Measurements from ENCODE around the gene NDUFA12.

The NDUFA12 gene

DNA sequence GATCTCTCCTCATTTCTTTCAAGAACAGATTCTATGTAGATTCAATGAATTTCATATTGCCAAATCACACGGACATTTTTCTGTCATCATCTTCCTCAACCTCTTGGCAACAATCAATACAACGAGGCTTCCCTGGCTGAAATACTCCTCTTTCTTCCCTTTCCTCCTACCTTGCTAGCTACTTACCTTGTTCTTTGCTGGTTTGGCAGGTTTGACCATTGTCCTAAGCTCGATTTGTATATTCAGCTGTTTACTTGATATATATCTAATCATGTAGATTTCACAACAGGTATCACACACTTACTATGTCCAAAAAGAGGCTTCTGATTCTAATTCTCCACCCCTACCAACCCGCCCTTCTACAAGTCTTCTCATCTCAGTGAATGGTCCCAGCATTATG, 23.6 kb downstream of the NDUFA12 start:
- DNase-seq, result no peak

DNA sequence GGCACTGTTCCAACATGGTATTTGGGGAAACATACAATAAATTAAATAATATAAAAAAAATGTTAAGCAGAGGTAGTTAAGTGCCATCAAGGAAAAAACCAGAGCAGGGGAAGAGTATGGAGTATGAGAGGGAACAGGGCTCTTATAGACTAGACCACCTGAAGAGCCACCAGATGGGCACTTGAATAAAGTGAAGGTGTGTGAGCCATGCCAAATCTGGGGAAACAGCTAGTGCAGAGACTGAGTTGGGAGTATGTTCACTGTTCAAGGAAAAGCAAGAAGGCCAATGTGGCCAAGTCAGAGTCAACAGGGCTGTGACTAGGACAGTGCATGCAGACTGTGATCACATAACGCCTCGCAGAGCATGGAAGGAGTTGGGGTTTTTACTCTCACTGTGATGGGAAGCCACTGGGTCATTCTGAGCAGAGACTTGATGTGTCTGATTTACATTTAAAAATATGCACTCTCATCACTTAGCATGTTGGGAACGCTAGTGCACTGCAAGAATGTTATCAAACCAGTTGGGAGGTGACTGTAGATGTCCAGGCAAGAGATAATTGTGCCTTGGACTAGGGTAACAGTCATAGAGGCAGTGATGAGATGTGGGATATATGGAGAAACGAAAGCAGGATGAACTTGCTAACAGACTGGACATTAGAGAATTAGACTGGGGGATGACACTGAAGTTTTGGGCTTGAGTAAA, 25.6 kb downstream of the NDUFA12 start:
- no peak for DNase-seq

DNA sequence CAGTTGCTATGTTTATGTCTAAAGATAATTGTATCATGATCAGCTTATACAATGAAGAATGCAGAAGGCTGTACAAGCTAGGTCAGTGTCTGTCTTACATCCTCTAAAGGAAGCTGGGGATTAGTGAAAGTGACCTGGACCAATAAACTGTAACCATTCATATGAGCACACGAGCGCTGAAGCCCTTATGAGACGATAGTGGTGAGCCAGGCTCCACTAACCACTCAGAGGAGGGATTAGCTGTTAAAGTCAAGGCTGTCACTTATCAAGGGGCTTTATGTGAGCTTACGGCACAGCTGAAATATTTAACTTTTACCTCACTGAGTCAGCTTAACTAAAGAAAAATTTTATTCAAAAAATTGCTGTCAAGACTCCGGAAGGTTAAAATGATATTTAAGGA, 30.3 kb downstream of the NDUFA12 start:
- DNase-seq, result no peak

DNA sequence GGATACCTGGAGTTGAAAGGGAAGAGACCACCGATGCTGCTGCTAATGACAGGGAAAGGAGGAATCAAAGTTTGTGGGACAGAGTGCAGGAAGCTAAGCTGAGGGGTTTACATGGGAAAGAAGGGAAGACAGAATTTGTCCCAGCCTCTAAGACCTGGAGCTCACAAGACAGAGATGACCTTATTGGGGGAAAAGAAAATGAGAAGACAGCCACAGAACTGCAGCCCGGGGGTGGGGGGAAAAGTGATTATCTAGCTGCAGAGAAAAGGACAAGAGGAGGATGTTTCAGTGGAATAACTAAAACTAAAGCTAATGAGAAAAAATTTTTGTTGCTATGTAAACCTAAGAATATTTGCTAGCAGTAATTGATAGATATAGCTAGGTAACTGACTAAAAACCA, 30.7 kb downstream of the NDUFA12 start:
- no peak for DNase-seq

DNA sequence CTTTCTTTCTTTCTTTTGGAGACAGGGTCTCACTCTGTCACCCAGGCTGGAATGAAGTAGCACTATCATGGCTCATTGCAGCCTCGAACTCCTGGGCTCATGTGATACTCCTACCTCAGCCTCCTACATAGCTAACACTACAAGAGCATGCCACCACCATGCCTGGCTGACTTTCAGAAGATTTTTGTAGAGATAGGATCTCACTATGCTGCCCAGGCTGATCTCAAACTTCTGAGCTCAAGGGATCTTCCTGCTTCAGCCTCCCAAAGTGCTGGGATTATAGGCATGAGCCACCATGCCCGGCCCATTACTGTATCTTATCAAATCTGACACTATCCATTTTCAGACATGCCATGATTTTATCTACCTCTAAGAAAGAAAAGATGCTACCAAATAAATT, 31.6 kb downstream of the NDUFA12 start:
- DNase-seq, result no peak

DNA sequence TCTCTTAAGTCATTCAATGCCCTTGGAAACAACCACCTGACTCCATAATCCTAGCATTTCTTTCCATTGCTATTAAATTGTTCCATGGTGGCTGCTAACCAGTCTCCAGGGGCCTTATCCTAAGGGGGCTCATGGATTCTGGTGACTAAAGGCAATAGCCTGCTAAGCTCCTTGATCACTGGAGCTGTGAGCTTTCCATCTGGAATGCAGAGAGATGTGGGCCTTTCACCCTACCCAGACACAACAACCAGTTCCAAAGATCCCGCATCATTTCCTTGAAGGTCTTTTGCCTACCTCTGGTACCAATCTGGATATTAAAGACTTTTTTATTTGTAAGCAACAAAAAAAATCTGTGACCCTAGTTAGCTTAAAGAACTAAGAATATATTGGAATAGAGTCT, 32.9 kb downstream of the NDUFA12 start:
- DNase-seq, result no peak

DNA sequence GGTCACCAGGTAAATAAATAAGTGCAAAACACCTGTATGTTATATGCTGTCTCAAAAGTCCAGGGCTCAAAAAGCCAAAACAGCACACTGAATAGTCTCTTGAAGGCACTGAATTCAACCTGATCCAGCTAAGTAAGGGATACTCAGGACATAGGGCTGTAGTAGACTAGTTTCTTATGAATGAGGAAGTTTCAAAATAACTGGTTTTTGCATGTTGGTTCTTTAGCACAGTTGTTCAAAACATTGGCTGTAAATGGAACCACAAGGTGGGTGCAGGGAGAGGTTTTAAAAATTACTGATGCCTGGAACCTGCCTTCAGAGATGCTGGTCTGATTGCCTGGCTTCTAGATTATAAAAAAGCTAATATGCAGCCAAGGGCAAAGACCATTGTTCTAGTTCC, 34.1 kb downstream of the NDUFA12 start:
- no peak for DNase-seq

DNA sequence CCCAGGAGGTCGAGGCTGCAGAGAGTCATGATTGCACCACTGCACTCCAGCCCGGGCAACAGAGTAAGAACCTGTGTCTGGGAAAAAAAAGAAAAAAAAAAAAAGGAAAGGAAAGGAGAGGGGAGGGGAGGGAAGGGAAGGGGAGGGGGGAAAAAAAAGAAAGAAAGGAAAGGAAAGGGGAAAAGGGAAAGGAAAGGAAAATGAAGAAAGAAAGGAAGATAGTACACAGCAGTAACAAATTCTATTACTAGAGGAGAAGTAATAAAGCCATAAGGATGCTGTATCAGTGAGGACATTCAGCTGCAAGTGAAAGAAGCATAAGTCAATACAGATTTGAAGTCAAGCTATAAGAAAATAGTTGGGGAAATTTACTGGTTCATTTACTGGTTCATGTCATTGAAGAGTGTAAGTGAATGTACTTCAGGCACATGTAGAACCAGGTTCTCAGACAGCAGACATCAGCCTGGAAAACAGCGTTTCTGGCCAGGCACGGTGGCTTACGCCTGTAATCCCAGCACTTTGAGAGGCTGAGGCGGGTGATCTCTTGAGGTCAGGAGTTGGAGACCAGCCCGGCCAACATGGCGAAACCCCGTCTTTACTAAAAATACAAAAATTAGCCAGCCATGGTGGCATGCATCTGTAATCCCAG, 37.4 kb downstream of the NDUFA12 start:
- DNase-seq, result no peak

DNA sequence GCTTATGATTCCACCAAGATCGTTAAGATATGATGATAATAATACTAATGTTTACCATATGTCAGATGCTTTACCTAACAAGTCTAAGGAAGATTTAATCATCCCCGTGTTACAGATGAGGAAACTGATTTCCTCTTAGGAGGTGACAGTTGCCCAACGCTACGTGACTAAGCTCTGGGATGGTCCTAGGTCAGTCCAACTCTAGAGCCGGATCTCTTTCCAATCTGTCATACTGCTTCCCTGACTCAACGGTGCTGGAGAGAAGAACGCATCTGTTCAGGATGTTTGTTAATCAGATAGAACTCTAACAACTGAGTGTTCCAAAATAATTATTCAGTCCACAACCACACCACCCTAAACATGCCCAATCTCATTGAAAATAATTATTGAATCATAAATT, 39.8 kb downstream of the NDUFA12 start:
- no peak for DNase-seq

DNA sequence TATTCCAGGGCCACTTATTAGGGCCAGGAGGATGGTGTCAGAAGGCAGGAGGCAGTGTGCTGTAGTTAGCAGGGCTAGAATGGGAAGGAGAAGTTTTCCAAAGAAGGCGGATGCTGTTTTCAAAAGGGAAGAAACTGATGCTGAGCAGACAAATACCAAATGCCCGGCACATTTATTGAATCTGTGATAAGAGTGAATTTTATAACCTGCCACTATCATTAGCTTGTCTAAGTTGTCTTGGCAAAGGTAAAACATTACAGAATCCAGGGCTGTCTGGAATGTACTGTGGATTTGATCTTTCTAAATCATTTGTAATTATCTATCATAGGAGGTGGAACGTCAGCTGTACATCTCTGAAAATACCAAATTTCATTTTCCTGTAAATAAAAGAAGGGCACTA, 40.8 kb downstream of the NDUFA12 start:
- no peak for DNase-seq

DNA sequence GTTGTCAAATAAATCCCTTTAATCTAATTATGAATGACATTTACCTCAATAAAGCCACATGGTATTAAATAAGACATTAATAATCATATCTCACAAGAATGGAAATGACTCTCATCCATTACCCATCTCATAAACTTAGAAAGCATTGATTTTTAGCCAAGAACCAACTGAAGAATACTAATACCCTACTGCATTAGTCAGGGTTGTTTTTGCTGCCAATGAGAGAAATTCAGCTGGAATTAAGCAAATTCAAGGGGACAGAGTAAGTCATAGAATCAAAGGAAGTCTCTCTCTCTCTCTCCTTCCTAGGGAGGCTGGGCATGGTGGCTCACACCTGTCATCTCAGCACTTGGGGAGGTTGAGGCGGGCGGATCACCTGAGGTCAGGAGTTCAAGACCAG, 41.6 kb downstream of the NDUFA12 start:
- no peak for DNase-seq

DNA sequence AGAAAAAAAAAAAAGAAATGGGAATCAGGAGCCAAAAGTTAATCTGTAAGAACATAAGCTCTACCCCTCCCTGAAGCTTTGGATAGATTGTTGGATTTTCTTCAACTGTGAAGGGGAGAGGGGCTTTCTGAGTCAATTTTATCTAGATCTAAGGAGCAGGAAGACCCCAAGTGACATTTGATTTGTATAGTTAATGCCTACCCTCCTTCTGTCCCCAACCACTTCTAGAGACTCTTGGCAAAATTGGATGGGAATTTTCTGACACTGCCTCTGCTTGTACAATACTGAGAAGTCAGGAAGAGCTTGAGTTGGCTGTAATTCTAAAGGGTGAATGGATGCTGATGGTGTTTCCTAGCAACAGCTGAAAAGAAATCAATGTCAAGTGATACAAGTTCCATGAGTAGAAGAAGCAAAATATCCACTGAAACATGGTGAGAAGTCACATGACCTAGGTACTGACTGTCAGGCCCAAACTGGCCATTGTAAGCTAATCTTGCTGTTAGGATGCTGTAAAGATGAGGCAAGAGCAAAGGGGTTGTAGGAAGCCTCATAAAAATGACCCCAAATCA, 42.2 kb downstream of the NDUFA12 start:
- no peak for DNase-seq

DNA sequence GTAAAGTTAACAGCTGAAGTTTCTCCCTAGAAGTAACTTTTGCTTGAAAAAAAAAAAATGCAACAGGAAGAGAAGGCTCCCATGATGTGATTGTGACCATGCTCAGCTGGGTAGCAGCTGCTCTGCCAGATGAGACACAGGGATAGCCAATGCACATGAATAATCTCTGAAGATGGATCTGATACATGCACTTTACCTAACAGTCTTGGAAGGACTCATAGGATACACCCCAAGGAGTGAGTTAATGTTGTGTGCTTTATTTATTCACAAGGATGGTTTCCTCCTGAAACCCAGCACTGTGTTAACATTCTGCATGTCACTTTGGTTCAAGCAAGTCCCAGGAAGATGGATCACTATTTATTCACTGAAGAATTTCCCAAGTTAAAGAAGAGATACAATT, 46.5 kb downstream of the NDUFA12 start:
- DNase-seq, result no peak

DNA sequence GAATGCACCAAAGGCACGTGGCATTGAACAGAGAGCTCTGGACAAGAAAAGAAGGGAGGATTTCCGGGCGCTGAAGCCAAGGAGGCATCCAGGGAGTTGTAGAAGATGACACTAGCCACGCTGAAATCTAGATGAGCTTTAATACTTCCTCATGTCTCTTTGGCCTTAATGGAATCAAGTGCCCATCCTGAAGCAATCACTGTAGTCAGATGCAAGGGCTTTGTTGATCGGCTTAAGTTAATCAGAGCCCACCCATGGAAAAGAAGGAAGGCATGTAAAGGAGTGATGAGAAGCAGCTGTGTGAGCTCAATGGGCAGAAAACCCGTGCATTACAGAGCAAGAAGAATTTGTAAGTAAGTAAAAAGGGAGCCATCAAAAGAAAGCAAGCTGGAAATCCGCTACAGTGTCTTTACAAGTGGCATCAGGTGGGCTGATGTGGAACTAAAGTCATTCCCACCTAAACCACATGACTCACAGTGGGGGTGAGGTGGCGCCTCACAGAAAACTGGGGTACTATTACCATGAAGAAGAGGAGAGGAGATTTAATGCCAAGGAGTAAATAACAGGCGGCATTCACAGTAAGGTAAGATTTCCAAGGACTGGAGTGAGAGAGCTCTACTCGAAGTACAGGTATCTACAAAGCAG, 48.4 kb downstream of the NDUFA12 start:
- DNase-seq, result no peak

DNA sequence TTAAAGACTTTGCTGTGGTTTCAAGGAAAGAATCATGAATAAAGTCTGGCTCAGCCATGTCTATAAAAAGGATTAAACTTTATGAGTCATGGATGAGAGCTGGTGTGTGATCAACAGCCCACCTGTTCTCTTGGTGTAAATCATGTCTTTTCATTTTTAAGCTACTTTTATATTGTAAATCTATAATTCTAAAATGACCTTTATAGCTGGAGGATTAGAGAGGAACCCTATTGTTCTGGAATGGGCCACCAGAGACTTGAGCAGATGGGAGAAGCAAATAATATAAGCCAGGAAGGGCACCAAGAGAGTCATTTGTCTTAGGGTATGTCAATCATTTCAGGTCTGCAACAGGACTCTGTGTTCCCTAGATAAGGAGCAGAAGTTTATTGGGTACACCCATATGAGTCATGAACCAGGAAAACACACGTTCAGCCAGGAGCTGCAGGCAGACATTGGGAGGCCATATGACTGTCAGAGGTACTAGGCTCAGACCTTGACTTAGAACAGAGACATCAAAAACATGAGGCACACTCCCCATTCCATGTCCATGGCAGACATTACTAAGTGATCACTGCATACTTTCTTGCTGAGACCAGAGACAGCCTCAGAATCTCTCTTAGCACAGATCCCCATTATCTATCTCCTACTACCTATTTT, 49.3 kb downstream of the NDUFA12 start:
- DNase-seq, result no peak

DNA sequence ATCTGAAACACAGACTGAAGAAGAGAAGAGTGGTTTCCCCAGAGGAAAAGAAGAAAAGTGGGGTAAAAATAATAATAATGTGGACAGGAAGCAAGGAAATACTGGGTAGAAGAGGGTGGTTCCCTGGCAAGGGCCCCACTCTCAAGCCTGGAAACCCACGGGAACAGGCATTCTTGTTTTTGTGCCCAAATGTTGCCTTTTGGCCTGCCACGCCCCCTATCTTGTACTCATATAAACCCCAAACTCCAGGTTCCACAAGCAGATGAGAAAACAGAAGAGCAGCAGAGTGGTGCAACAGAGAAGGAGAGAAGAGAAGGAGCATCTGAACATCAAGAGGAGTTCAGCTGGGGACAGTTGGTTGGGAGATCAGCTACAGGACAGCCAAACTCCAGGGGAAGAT, 51.2 kb downstream of the NDUFA12 start:
- DNase-seq, result no peak

DNA sequence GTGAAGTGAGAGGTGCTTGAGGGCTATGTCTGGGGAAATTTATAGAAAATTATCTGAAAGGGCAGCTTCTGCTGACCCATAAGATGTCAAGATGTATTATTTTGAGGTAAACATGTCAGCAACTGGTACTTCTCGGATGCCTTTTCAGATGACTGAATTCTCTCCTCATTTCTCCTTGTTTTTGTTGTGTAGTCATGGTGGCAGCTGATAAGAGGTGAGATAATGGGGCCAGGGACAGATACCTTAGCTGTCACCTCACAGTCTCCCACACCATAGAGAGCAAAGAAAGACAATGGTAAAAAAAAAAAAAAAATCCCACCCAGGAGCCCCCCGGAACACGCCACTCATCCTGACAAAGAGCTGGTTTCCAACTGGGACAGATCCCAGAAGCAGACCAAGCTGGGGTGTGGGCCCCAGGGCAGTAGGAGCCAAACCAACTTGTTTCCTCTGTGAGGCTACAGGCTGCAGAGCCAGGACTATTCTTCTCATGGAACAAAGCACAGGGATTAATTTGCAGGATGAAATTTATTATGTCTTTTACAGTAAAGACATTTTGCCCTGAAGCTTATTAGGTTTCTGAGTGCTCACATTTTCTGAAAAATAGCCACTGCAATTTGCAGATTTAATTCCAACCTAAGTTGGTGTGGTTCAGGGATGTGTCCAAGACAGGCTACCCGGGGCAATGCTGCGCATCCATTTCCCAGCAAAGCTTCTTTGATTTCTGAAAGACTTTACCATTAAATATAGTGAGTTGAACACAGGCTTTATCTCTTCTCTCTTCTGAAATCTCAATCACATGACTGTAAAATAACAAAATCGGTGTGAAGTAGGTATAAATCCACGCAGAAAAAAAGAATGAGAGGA, 52.2 kb downstream of the NDUFA12 start:
- no peak for DNase-seq

DNA sequence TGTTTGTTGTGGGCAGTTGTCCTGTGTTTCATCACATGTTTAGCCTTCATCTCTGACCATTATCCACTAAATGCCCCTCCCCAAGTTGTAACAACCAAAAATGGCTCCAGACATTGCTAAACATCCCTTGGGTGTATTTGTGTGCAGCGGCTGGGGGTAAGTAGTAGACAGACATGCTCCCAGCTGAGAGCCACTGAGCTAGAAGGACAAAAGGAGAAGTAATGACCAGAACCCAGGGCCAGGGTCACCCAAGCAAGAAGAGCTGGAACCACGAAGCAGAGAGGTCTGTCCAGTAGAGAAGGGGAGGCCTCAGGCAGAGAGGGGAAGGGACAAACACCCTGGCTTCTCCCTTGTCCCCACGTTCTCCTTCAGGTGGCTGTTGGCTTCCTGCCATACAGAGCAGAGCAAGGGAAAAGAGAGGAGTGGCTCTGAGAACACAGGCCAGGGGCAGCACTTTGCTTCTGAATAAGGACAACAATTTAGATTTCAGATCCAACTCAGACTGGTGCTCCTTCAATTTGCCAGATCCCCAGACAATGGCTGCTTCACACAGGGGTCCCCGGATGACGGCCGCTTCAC, 55.2 kb downstream of the NDUFA12 start:
- DNase-seq, result no peak

DNA sequence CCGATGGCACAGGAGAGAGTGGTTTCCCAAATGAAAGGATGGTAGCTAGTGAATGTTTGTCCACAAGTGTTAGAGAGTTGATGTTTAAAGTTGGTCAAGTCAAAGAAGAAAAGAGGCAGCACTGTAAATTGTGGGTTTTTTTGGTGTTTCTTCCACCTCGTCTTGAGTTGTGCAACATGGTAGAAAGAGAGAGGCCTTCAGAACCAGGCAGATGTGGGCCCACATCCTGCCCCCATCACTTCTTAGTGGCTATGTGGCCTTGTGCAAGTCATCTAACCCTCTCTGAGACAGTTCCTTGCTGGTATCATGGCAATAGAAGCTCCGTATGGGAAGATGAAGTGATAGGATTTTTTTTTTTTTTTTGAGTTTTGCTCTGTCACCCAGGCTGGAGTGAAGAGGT, 60.8 kb downstream of the NDUFA12 start:
- DNase-seq, result no peak

DNA sequence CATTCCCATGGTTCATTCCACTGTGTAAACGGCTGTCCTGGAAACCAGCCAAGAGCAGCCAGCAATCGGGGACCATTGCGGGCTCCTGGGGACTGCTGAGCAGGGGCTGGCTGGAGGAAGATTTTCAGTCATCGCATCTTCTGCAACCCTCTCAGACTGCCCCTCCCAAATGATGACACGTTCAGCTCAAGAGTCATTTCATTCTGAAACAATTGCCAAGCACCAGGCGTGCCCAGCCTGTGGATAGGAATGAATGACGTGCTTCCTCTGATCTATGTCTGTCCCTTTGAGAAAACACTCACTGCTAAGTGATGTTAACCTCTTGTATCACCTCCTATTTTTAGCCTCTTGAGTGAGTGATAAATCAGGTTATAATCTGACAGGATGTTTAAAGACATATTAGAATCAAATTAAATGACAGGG, 62.0 kb downstream of the NDUFA12 start:
- no peak for DNase-seq

DNA sequence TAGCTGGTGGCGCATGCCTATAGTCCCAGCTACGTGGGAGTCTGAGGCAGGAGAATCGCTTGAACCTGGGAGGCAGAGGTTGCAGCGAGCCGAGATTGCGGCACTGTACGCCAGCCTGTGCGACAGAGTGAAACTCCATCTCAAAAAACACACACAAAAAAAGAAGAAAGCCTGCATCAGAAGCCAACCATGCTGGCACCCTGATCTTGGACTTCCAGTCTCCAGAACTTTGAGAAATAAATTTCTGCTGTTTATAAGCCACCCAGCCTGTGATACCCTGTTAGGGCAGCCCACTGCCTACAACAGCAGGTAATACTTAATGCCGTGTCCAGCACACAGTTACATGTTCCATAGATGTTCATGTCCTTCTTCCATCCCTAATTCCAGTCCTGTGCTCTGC, 62.7 kb downstream of the NDUFA12 start:
- no peak for DNase-seq

DNA sequence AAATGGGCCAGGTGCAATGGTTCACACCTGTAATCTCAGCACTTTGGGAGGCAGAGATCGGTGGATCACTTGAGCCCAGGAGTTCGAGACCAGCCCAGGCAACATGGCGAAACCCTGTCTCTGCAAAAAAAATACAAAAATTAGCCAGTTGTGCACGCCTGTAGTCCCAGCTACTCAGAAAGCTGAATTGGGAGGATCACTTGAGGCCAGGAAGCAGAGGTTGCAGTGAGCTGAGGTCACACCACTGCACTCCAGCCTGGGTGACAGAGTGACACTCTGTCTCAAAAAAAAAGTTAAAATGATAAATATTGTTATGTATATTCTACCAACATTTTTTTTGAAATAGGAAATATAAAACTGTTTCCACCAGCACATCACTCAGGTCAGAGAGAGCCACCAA, 64.9 kb downstream of the NDUFA12 start:
- no peak for DNase-seq

Measured in midbrain (tissue), 1 donor.